Activated T-helper 1 cell treated with Interleukin-2 at 50 U/mL for 16 hours (primary cell): Measurements from ENCODE around the gene CD58.
A peak's percentile ranks its signal among the peaks of the same experiment; 100 is the strongest.
"Not testable (repeated sequence)": the region's sequence is repeated elsewhere in the genome, so short reads cannot be mapped to it uniquely, and the experiment has no call there.

Experiments used
- DNase-seq: peaks from one replicate; pipeline ENCODE4 v3.0.0-alpha.2; 2020; ENCODE audit warnings: low read depth

CD58 gene

DNA sequence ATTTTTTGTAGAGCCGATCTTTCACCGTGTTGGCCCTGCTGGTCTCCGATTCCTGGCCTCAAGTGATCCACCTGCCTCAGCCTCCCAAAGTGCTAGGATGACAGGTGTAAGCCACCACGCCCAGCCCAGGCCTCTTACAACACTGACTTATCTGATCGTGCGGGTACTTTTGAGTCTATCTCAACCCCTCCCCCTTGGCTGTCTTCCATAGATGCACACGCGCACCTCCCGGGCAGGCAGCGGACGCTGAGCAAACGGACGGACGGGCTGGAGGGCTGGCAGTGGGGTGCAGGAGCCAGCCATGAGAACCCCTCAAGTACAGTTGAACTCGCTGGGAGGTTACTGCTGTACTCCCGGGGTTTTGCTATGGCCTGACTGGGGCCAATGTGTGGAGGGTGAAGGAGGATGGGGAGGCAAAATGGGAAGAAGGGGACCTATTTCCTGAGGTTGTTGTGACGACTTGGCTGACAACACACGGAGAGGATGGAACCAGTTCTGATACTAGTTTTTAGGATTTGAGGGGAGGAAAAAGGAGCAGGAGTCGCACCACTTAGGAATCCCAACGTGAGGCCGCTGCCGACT is 959 bp downstream of the CD58 start:
- peak; percentile 43 for DNase-seq

- DNase-seq: no peak
Observed at GRCh38 chr1:116569381-116569670, 1.5 kb downstream of the CD58 start.

- no peak for DNase-seq
Observed at GRCh38 chr1:116568662-116569380, 2.0 kb downstream of the CD58 start.

DNA sequence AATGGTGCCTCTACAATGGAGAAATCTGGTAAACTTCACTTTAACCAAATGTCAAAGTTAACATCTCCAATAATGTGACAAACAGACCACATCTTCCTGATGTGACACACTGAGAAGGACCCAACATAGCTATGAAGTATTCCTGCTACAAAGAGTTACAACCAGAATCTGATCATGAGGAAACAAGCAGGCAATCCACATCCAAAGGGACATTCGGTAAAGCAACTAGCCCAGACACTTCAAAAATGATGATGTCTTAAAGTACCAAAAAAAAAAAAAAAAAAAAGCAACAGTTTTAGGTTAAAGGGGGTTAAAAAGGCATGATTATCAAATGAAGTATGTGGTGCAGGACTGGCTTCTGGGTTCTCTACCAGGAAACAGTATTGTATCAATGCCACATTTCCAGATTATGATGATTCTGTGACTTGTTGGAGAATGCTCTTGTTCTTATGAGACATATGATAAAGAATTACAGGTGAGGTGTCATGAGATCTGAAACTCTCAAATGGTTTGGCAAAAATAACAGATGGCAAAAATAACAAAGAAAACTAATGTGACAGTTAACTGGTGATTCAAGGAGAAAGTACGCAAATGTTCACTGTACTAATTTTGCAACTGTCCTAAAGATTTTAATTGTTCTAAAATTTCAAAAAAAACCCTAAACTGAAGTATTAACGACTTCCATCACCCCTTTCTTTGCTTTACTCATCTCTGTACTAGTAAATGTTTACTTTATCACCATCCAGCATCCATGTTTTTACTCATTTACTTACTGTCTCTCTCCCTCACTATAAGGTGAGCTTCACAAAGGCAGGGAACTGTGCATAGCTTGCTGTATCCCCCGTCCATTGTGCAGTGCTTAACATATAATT is 2.8 kb downstream of the CD58 start:
- no peak for DNase-seq

DNA sequence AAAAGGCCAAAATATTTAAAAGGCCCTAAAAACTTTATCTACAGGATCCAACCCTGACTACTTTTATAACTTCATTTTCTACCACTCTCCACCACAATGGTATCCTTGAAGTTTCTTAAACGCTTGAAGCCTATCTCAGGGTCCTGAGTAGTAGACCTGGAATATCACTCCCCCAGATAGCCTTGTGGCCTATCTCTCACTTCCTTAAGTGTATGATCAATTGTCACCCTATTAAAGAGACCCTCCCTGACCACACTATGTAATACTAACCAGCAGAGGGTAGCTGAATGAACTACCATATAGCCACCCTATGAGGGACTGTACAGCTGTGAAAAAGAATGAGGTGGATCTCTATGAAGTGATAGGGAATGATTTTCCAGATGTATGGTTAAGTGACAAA is 5.6 kb downstream of the CD58 start:
- DNase-seq: no peak

DNA sequence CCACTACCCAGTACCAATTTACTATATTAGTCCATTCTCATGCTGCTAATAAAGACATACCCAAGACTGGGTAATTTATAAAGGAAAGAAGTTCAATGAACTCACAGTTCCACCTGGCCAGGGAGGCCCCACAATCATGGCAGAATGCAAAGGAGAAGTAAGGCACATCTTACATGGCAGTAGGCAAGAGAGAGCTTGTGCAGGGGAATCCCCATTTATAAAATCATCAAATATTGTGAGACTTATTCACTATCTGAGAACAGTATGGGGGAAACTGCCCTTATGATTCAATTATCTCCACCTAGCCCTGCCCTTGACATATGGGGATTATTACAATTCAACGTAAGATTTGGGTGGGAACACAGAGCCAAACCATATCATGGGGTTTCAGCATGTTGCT is 6.4 kb downstream of the CD58 start:
- no peak for DNase-seq

GRCh38 chr1:116562465-116562864 is 8.4 kb downstream of the CD58 start:
- DNase-seq: not testable (repeated sequence)

- no peak for DNase-seq
Observed at GRCh38 chr1:116561563-116561962, 9.3 kb downstream of the CD58 start.

DNA sequence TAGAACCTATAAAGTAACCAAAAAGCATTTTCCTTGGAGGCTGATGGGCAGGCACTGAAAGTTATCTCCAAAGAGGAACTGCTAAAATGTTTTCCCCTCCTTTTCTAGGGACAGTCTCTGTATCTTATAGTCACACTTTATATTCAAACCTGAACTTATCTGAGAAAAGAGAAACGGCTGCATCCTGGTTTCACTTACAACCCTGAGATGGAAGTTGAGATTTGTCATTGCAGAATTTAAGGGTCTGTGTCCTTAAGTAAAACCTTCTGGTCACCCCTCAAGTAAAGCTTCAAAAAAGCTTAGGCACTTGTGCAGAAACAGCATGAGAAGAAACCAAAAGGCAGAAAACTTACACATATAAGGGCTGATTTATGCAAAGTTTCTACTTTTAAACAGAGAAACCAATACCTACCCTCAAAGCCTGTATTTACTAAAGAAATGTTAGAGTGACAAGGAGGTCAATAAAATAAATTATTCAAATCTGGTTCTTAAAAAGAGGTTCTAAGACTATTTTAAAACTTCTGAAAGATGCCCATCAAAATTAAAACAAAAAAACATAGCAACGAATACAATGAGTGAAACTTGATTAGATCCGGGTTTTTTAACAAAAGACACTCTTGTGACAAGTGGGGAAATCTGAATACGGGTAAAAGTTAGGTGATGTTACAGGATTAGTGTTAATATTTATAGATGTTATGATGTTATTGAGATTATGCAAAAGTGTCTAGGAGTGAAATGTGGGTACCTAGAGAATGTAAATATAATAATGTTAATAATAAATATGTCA is 9.9 kb downstream of the CD58 start:
- DNase-seq: no peak

DNA sequence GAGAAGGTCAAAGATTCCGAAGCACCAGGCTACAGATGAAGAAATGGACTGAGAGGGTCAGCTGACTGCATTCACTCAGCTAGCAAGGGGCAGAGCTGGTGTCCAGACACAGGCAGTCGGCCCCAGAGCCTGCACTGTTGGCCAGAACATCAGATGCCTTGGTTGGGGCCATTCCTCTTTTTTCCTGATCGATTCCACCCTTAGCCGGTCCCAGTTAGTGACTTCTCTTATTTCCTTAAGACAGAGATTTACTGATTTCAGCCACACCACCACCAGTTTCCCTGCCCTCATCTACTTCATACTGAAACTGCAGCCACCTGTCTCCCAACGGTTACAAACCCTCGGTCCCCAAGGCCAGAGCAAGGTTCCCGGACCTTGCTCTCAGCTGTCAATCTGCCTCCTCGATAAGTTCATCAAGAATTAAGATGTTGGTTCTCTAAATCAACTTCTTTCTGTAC is 11.5 kb downstream of the CD58 start:
- no peak for DNase-seq

GRCh38 chr1:116558571-116558970 is 12.3 kb downstream of the CD58 start:
- DNase-seq: no peak

GRCh38 chr1:116558140-116558549 is 12.7 kb downstream of the CD58 start:
- DNase-seq: no peak

- no peak for DNase-seq
Observed at GRCh38 chr1:116557323-116557878, 13.4 kb downstream of the CD58 start.

- DNase-seq: peak; percentile 52
Observed at GRCh38 chr1:116556289-116557006, 14.4 kb downstream of the CD58 start.

GRCh38 chr1:116554924-116555323 is 15.9 kb downstream of the CD58 start:
- DNase-seq: no peak

DNA sequence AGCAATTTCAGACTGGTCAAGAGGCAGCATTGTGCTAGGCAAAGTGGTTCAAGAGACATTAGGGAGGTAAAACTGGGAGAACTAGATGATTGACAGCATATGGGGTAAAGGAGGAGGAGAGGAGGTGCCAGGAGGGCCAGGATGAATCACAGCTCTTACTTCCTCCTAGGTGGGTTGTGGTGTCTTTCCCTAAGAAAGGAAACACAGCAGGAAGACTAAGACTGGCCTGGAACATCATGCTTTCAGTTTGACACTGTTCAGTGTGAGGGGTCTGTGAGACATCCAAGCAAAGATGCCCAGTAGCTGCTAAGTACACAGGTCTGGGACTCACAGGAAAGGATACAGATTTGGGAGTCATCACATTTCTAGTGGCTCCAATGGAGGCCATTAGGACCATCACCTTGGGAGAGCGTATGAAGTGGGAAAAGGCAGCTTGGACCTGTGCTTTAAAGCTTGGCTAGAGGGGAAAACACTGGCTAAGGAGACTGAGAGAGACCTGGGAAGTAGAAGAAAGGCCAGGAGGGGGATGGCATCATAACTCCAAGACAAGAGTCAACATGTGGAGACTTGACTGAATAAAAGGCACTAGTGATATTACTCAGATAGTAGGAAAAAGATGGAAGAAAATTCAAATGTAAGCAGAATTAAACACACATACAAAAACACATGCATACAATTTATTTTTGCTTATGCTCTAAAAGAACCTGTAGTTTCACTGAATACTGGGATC is 17.3 kb downstream of the CD58 start:
- no peak for DNase-seq

GRCh38 chr1:116546354-116546977 is 24.4 kb downstream of the CD58 start:
- no peak for DNase-seq

GRCh38 chr1:116545359-116545705 is 25.5 kb downstream of the CD58 start:
- DNase-seq: no peak

GRCh38 chr1:116544588-116545358 is 26.1 kb downstream of the CD58 start:
- DNase-seq: no peak

DNA sequence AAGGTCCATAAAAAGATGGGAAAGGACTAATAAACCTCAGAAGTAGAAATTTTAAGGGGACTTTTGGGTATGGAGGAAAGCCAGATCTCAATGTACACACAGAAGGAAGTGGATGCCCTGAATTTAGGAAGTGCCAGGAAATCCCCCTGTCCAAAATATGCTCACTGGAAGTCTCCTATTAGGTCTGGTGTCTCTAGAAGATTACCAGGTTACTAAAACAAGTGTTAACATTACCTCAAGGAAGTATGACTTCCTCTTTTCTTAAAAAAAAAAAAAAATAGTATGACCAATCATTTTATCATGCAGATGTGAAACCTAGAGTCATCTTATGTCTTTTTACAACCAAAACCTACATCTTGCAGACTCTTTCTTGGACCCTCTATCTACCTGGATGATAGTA is 30.7 kb downstream of the CD58 start:
- no peak for DNase-seq
